Mesothelial cell of epicardium (in vitro differentiated cells): ENCODE measurements around the gene INPP5F. TPM values are rescaled to one million over a fixed set of nuclear protein-coding genes. Genes with fewer than 3 reads are reported as not detected.

Experiments used
- DNase-seq, 2 experiments: peaks; one replicate each; pipeline ENCODE4 v3.0.0; 2021; ENCODE audit warnings: low spot score in 2 of 2; ENCODE audit not compliant: unreplicated experiment in 2 of 2
- H3K27ac Mint-ChIP-seq: 2 replicates; pipeline ENCODE4 v1.8.0; 2021; ENCODE audit warnings: mixed read lengths
- H3K27me3 Mint-ChIP-seq: 2 replicates; pipeline ENCODE4 v1.8.0; 2021; ENCODE audit warnings: low read depth, mixed read lengths
- H3K36me3 Mint-ChIP-seq: 2 replicates; pipeline ENCODE4 v1.8.0; 2021; ENCODE audit warnings: mixed read lengths
- H3K4me1 Mint-ChIP-seq: 2 replicates; pipeline ENCODE4 v1.8.0; 2021; ENCODE audit warnings: mixed read lengths
- H3K4me3 Mint-ChIP-seq: 2 replicates; pipeline ENCODE4 v1.8.0; 2021; ENCODE audit warnings: mild to moderate bottlenecking, moderate library complexity, mixed read lengths
- H3K9me3 Mint-ChIP-seq: 2 replicates; pipeline ENCODE4 v1.8.0; 2021; ENCODE audit warnings: mixed read lengths
- CTCF ChIP-seq: fragments of 200-600 bp; sonication (generic); IDR thresholded peaks from one replicate; pipeline ENCODE4 v1.5.0; 2021; ENCODE audit warnings: antibody characterized with exemption; ENCODE audit not compliant: unreplicated experiment
- total RNA-seq: library from RNA; stranded (reverse); gene quantifications from 3 replicates; pipeline ENCODE4 v1.2.1, GENCODE V29; 2021

INPP5F gene
- total RNA-seq, 1 donor from 2014 or later = 56.5 TPM

- Mint-ChIP-seq H3K9me3 (no peaks in the 10 kb centered on the region), H3K4me3 (no peak overlapping the region), H3K36me3 (peaks cover 4% of the 10 kb centered on the region), H3K27ac (peak overlapping the region; percentile 92), H3K27me3 (no peaks in the 10 kb centered on the region), H3K4me1 (peaks cover 34% of the 10 kb centered on the region)
- DNase-seq = no peak
- no peak for TF ChIP-seq CTCF
Observed at GRCh38 chr10:119753309-119753708, 27.5 kb downstream of the INPP5F start.

- no peak for DNase-seq
- Mint-ChIP-seq H3K36me3 (peaks cover 4% of the 10 kb centered on the region), H3K4me3 (no peak overlapping the region), H3K27ac (peak overlapping the region; percentile 92), H3K27me3 (no peaks in the 10 kb centered on the region), H3K9me3 (no peaks in the 10 kb centered on the region), H3K4me1 (peaks cover 36% of the 10 kb centered on the region)
- TF ChIP-seq CTCF = no peak
Observed at GRCh38 chr10:119754085-119754484, 28.2 kb downstream of the INPP5F start.

- Mint-ChIP-seq H3K27me3 (no peaks in the 10 kb centered on the region), H3K27ac (peak overlapping the region; percentile 92), H3K4me3 (no peak overlapping the region), H3K36me3 (peaks cover 4% of the 10 kb centered on the region), H3K9me3 (no peaks in the 10 kb centered on the region), H3K4me1 (peaks cover 38% of the 10 kb centered on the region)
- no peak for TF ChIP-seq CTCF
- DNase-seq = no peak
Observed at GRCh38 chr10:119754936-119755335, 29.1 kb downstream of the INPP5F start.

- H3K4me3 Mint-ChIP-seq = no peak overlapping the region
- peak overlapping the region; percentile 92 for H3K27ac Mint-ChIP-seq
- H3K27me3 Mint-ChIP-seq = no peaks in the 10 kb centered on the region
- TF ChIP-seq CTCF = no peak
- no peaks in the 10 kb centered on the region for H3K9me3 Mint-ChIP-seq
- no peak for DNase-seq
- H3K4me1 Mint-ChIP-seq = peaks cover 40% of the 10 kb centered on the region
- H3K36me3 Mint-ChIP-seq = peaks cover 4% of the 10 kb centered on the region
Observed at GRCh38 chr10:119755446-119755845, 29.6 kb downstream of the INPP5F start.

GRCh38 chr10:119758448-119759195 lies 32.8 kb downstream of the INPP5F start:
- peak overlapping the region; percentile 11 for H3K27ac Mint-ChIP-seq
- TF ChIP-seq CTCF = no peak
- H3K36me3 Mint-ChIP-seq = peaks cover 4% of the 10 kb centered on the region
- DNase-seq = no peak
- peaks cover 33% of the 10 kb centered on the region for H3K4me1 Mint-ChIP-seq
- no peak overlapping the region for H3K4me3 Mint-ChIP-seq
- H3K27me3 Mint-ChIP-seq = no peaks in the 10 kb centered on the region
- no peaks in the 10 kb centered on the region for H3K9me3 Mint-ChIP-seq
